K562 (cell line): ENCODE data around the gene ASPHD1. TPM values are rescaled to one million over a fixed set of nuclear protein-coding genes. Genes with fewer than 3 reads are reported as not detected.

Experiments used
- ETV6 ChIP-seq, 3 experiments: fragments of 150-350 bp in 1 of 3; sonication (generic) in 1 of 3; formaldehyde crosslinking in 1 of 3; IDR thresholded peaks; 2 replicates each; pipeline versions ENCODE4 v1.6.1 to v1.8.0; 2014 to 2022; ENCODE audit warnings: borderline replicate concordance in 2 of 3, low read depth in 2 of 3, antibody characterized with exemption in 1 of 3, low read length in 1 of 3, mild to moderate bottlenecking in 1 of 3, missing genetic modification reagents in 1 of 3
- MGA ChIP-seq: fragments of 450-650 bp; IDR thresholded peaks from 2 replicates; pipeline ENCODE4 v1.6.1; 2016; ENCODE audit warnings: mild to moderate bottlenecking, moderate library complexity
- polyA plus RNA-seq, 8 experiments: library from polyadenylated mRNA; depleted of rRNA in 4 of 8; stranded (reverse) in 5 of 8; unstranded in 3 of 8; fragments of >200 nt; fragmentation: Nextera tagmentation in 2 of 8; fragmentation: Illumina TruSeq in 1 of 8; extraction: Ambion mirVana in 2 of 8; extraction: Trizol in 1 of 8; gene quantifications; 2 replicates each; pipeline versions ENCODE4 v1.2.1 to v1.2.3, GENCODE V29; 2011 to 2014; ENCODE audit warnings: inconsistent platforms in 1 of 8, missing spikeins in 1 of 8
- total RNA-seq, 7 experiments: library from RNA; depleted of rRNA in 6 of 7; stranded (reverse); fragments of >200 nt in 6 of 7; fragmentation: Illumina TruSeq in 2 of 7; extraction: Trizol in 2 of 7; gene quantifications; 2 replicates each; pipeline versions ENCODE4 v1.2.1 to v1.2.3, GENCODE V29; 2011 to 2021; ENCODE audit warnings: low replicate concordance in 1 of 7

The ASPHD1 gene
- total and polyA plus RNA-seq, 9 of the 15 experiments (the other 6 are each of a cell fraction or from before 2014, with no cell fraction given) = 0.03 to 0.70 (median 0.24) TPM; not detected in 5

- TF ChIP-seq MGA = no peak
- no peak for TF ChIP-seq ETV6 (IDR thresholded peaks at IDR 0.05; ENCODE audit: borderline replicate concordance in 1 of 2, low read depth in 2 of 2, low read length in 1 of 2)
- no peak for TF ChIP-seq ETV6 (CRISPR knock-in tag; IDR thresholded peaks at IDR 0.05; ENCODE audit: borderline replicate concordance)
These were observed 3.3 kb downstream of the ASPHD1 start (continued) for GRCh38 chr16:29903590-29903989.
